NCI-H2081 (cell line): ENCODE data around the gene CHFR.
A peak's percentile ranks its signal among the peaks of the same experiment; 100 is the strongest.
"Not testable (repeated sequence)": the region's sequence is repeated elsewhere in the genome, so short reads cannot be mapped to it uniquely, and the experiment has no call there.

Source experiments
- DNase-seq, 2 experiments: peaks; one replicate each; lab custom pipeline; 2025; lab: John Stamatoyannopoulos, UW

Gene CHFR

GRCh38 chr12:132887513-132888351 is at the start of gene CHFR:
Gene CHFR (minus strand): TSS chr12:132887605. CDS start chr12:132887328, 277 bp downstream.
- peak; percentile 98 to 99 for DNase-seq

- DNase-seq = not testable (repeated sequence)
Observed at GRCh38 chr12:132936921-132937320, 49.5 kb upstream of the CHFR start.

GRCh38 chr12:132936163-132936562 is 48.8 kb upstream of the CHFR start:
- no peak for DNase-seq

GRCh38 chr12:132926415-132926833 is 39.0 kb upstream of the CHFR start:
- DNase-seq = no peak

GRCh38 chr12:132925597-132926414 is 38.4 kb upstream of the CHFR start:
- no peak for DNase-seq

GRCh38 chr12:132924356-132924755 is 37.0 kb upstream of the CHFR start:
- DNase-seq = no peak

GRCh38 chr12:132923356-132923909 is 36.0 kb upstream of the CHFR start:
- DNase-seq = no peak

GRCh38 chr12:132922676-132923075 is 35.3 kb upstream of the CHFR start:
- DNase-seq = no peak

- DNase-seq = no peak
Observed at GRCh38 chr12:132921685-132922084, 34.3 kb upstream of the CHFR start.

- DNase-seq = no peak
Observed at GRCh38 chr12:132918680-132919079, 31.3 kb upstream of the CHFR start.

GRCh38 chr12:132909030-132909368 is 21.6 kb upstream of the CHFR start:
- no peak for DNase-seq

- DNase-seq = peak; percentile 98 to 99
Observed at GRCh38 chr12:132908145-132909029, 21.0 kb upstream of the CHFR start.

GRCh38 chr12:132907789-132908144 is 20.4 kb upstream of the CHFR start:
- DNase-seq = not testable (repeated sequence)

GRCh38 chr12:132907216-132907615 is 19.8 kb upstream of the CHFR start:
- DNase-seq = no peak

GRCh38 chr12:132904718-132905328 is 17.4 kb upstream of the CHFR start:
- DNase-seq = no peak

- no peak for DNase-seq
Observed at GRCh38 chr12:132899033-132899432, 11.6 kb upstream of the CHFR start.

GRCh38 chr12:132888852-132889251 is 1.4 kb upstream of the CHFR start:
- DNase-seq = no peak

GRCh38 chr12:132886529-132887477 is 602 bp downstream of the CHFR start:
- peak in 1 of 2 experiments; percentile 47 for DNase-seq

- no peak for DNase-seq
Observed at GRCh38 chr12:132881818-132882217, 5.6 kb downstream of the CHFR start.

- not testable (repeated sequence) for DNase-seq
Observed at GRCh38 chr12:132874620-132875019, 12.8 kb downstream of the CHFR start.
